GM18861 (cell line): ENCODE measurements around the gene SLC39A7.
"Not testable (repeated sequence)": the region's sequence is repeated elsewhere in the genome, so short reads cannot be mapped to it uniquely, and the experiment has no call there.

ENCODE experiments used
- ATAC-seq: cut with Tn5 transposase; IDR thresholded peaks from one replicate; pipeline ENCODE4 v1.9.1; 2021; ENCODE audit not compliant: unreplicated experiment

SLC39A7 gene

DNA sequence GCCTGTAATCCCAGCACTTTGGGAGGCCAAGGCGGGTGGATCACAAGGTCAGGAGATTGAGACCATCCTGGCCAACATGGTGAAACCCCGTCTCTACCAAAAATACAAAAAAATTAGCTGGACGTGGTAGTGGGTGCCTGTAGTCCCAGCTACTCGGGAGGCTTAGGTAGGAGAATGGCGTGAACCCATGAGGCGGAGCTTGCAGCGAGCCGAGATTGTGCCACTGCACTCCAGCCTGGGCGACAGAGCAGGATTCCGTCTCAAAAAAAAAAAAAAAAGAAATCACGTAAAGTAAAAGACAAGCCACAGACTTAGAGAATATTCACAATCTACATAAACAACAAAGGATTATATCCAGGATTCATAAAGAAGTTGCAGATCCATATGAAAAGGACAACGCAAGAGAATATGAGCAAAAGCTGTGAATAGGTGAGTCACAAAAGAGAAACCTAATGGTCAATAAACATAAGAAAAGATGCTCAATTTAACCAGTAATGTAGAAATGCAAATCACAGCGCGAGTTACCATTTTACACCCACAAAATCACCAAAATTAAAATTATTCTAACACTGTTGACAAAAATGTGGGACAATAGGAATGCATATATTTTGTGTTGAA, 25.9 kb downstream of the SLC39A7 start:
- ATAC-seq = not testable (repeated sequence)

GRCh38 chr6:33235221-33235634, 34.6 kb downstream of the SLC39A7 start:
- ATAC-seq = no peak

- no peak for ATAC-seq
Observed at GRCh38 chr6:33236328-33236727, 35.7 kb downstream of the SLC39A7 start.

GRCh38 chr6:33236852-33237251, 36.2 kb downstream of the SLC39A7 start:
- no peak for ATAC-seq

- ATAC-seq = no peak
Observed at GRCh38 chr6:33237741-33238140, 37.1 kb downstream of the SLC39A7 start.

GRCh38 chr6:33241968-33242367, 41.3 kb downstream of the SLC39A7 start:
- ATAC-seq = no peak

GRCh38 chr6:33243476-33243875, 42.8 kb downstream of the SLC39A7 start:
- no peak for ATAC-seq

DNA sequence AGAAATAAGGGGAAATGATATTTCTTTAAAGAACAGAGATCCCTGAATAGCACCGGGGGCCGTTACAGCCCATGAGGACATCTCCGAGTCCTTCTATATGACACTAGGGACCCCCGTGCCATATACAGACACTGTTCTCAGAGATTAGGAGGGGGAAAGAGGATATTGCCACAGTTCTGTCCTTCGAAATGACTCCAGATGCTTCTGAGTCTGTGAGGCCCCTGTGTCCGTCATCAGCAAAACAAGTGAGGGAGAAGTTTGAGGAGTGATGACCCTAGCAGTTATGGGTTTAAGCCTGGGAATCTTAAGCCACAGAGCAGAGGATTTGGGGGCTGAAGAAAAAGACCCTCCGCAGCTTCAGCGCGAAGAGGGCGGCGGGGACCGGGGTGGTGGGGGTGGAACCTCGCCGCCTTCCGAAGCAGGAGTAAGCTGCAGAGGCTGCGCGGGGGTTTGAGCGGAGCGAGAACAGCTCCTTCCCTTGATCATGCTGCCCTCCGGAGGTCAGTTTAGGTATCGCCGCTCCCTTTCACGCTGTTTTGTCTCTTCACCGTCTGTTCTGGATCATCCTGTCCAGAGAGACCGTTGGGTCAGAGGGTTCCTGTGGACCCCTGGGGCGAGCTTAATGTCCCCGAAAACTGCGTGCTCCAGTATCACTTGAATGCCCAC, 47.4 kb downstream of the SLC39A7 start:
- peak; percentile 42 for ATAC-seq

DNA sequence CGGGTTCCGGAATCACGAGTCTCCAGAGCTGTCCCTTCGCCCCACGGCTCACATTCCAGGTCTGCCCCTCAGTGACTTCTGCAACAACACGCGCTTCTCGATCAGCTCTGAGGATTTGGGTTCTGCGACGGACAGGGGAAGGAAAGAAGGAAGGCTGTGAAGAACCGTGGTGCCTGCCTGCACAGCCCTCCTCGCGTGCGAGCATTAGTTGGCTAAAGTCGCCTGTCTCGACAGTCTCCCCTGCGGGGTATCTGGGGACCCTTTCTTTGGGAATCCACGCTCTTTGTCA, 47.9 kb downstream of the SLC39A7 start:
- ATAC-seq = peak; percentile 1

DNA sequence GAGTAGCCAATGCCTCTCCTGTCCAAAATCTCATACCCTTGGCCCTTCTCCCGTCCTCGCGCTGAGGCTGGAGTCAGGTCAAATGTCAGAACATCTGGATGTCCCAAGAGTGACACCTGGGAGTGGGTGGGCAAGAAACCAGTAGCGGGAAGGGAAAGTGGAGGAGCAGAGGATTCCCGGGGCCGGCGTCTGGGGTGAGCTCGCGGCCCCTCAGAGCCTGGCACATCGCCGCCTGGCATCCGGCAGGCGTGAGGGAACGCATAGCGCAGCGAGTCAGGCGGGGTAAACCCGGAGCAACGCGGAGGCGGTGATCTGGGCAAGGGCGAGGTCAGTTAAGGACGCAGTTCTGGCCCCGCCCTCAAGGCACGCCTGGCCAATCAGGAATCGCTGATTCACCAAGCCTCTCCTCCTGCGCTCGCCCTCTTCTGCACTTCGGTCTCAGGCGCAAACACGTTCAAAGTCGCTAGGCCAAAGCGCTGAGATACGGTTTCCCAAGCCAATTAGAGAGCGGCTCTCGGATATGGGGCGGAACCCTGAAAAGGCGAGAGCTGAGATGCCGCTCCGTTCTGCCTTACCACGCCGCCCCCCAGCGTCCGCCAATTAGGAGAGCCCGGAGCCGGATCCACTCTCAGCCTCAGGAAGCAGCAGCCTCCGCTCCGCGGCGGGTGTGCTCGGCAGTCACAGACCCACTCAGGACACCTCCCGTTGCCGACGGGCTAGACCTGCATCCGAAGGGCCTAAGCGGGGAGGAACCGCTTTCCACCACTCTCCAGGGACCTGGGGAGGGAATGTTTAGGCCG, 48.5 kb downstream of the SLC39A7 start:
- peak; percentile 85 for ATAC-seq

DNA sequence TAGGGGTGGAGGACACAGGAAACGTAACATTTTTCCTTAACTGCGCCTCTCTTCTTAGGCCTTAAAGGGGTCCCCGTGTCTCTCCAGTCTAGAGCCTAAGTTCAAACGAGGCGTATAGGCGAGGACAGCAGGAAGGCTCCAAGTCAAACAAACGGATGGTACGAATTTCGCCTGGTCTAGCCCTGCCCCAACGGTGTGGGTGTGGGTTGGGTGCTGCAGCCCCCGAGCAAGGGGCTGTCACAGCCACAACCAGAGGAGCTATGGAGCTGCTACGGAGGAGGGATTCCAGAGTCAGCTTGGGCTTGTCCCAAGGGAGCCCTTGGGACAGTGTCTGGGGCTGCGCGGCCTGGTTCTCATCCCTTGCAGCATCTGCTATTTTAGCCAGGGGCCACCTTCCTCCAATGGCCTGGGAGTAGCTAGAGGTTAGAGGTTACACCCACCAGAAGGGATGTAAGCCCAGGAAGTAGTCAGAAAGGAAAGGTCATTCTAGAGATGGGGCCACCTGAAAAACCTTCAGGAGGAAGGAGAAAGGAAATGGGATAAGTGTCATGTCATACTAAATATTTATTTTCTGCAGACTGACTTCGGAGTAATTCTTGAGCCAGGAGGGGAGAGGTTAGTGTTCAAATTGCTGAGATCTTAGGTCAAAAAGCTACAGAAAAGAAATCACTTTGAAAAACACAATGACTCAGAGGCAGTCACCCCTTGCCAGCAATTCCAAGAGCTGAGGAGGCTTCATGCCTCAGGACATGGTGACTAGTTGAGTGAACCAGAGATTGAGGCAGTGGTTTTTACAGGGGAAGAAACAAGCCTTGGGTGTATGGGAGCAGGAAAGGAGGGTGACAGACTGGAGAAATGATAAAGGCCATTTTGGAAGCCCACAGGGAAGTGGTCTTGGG, 49.3 kb downstream of the SLC39A7 start:
- no peak for ATAC-seq

- no peak for ATAC-seq
Observed at GRCh38 chr6:33250731-33251130, 50.1 kb downstream of the SLC39A7 start.

GRCh38 chr6:33251395-33252012, 50.8 kb downstream of the SLC39A7 start:
- no peak for ATAC-seq

DNA sequence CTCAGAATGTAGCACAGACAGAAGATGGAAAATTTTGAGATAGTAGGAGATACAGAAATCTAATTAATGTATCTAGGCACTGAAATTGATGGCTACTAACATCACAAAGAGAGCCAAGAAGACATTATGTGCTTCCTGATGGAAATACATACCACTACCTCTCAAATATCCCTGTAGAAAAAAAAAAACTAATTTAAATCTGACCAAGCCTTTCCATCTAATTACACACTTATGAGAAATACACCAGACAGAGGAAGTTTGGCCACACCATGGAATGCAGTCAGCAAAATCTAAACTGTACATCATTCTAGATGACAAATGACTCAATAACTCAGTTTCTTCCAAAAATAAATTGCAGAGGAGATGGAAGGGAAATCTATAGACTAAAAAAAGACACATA, 52.1 kb downstream of the SLC39A7 start:
- ATAC-seq = no peak
